ENCODE data around the gene DDC. TPM values are rescaled to one million over a fixed set of nuclear protein-coding genes. Genes with fewer than 3 reads are reported as not detected.

Gene DDC
- total and polyA plus RNA-seq, 2 donors (not counting 3 experiments of a cell fraction or from before 2014, with no cell fraction given), result not detected

- Histone ChIP-seq H3K27ac (ENCODE audit: insufficient read depth, low read depth, low read length) (no peak overlapping the region), H3K36me3 (ENCODE audit: control insufficient read depth in 2 of 2, extremely low read depth in 1 of 2, insufficient read depth in 2 of 2, low read length in 2 of 2) (peaks cover 20 to 53% of the 10 kb centered on the region in 2 experiments), H3K9me3 (replicated peaks; ENCODE audit: control insufficient read depth, insufficient read depth, low read length) (no peaks in the 10 kb centered on the region), H2AFZ (ENCODE audit: low read depth, low read length) (no peak overlapping the region), H3K27me3 (ENCODE audit: control insufficient read depth in 2 of 2, insufficient read depth in 2 of 2, low read length in 2 of 2) (no peaks in the 10 kb centered on the region), H3K9me1 (replicated peaks; ENCODE audit: control insufficient read depth, extremely low read depth, insufficient read depth, low read length) (no peaks in the 10 kb centered on the region), H3K9ac (replicated peaks; ENCODE audit: extremely low read depth, insufficient read depth, low read length) (no peak overlapping the region), H4K20me1 (replicated peaks; ENCODE audit: control insufficient read depth, extremely low read depth, insufficient read depth, low read length) (no peaks in the 10 kb centered on the region), H3K4me1 (ENCODE audit: control insufficient read depth, extremely low read depth, insufficient read depth, low read length) (peaks cover 3% of the 10 kb centered on the region), H3K4me2 (ENCODE audit: insufficient read depth, low read length) (no peak overlapping the region), H3K79me2 (ENCODE audit: control insufficient read depth, insufficient read depth, low read length) (no peaks in the 10 kb centered on the region), H3K4me3 (replicated peaks in 1 of 3; ENCODE audit: insufficient read depth in 1 of 3, low read depth in 1 of 3, low read length in 3 of 3) (no peak overlapping the region)
- peak; percentile 47 to 55 for TF ChIP-seq CTCF (IDR thresholded peaks at IDR 0.05; ENCODE audit: extremely low read depth in 1 of 2, insufficient read depth in 1 of 2, low read depth in 1 of 2, low read length in 2 of 2)
- TF ChIP-seq GATA2 (IDR thresholded peaks at IDR 0.05; ENCODE audit: insufficient read depth, insufficient read length, low read depth, low read length), result no peak
- FAIRE-seq (peak; percentile 72), DNase-seq (ENCODE audit: low read depth, low spot score) (peak; percentile 29)
- CTCF ChIA-PET, result interaction anchor here (0.6 to 3.0 kb wide), 9 partner anchors 34 to 565 kb away, joined by 3 to 15 read pairs (median 4); no protein-coding TSS in a partner anchor
- dilution Hi-C loops (cut with MboI; ENCODE audit: extremely low pct_ligation_motif_present, low sequenced_read_pairs) (no loop called here), intact Hi-C loops (cut with micrococcal nuclease) (loop anchor here (5.0 kb wide), 1 partner anchor 547 kb away; no protein-coding TSS in a partner anchor)
- BruUV-seq (replicated peaks), result no TSS peak
- POLR2A ChIA-PET, result no interaction called here
Observed at GRCh38 chr7:50595491-50596102, 30.4 kb upstream of the DDC start.

GRCh38 chr7:50594734-50595485, 29.7 kb upstream of the DDC start:
- dilution Hi-C loops (cut with MboI; ENCODE audit: extremely low pct_ligation_motif_present, low sequenced_read_pairs), result no loop called here
- no TSS peak for BruUV-seq (replicated peaks)
- intact Hi-C loops (cut with micrococcal nuclease), result loop anchor here (5.0 kb wide), 1 partner anchor 547 kb away; no protein-coding TSS in a partner anchor
- Histone ChIP-seq H3K4me1 (ENCODE audit: control insufficient read depth, extremely low read depth, insufficient read depth, low read length) (peaks cover 3% of the 10 kb centered on the region), H3K4me2 (ENCODE audit: insufficient read depth, low read length) (no peak overlapping the region), H2AFZ (ENCODE audit: low read depth, low read length) (no peak overlapping the region), H3K27ac (ENCODE audit: insufficient read depth, low read depth, low read length) (no peak overlapping the region), H3K4me3 (replicated peaks in 1 of 3; ENCODE audit: insufficient read depth in 1 of 3, low read depth in 1 of 3, low read length in 3 of 3) (no peak overlapping the region), H3K79me2 (ENCODE audit: control insufficient read depth, insufficient read depth, low read length) (no peaks in the 10 kb centered on the region), H3K36me3 (ENCODE audit: control insufficient read depth in 2 of 2, extremely low read depth in 1 of 2, insufficient read depth in 2 of 2, low read length in 2 of 2) (peaks cover 20 to 52% of the 10 kb centered on the region in 2 experiments), H3K9ac (replicated peaks; ENCODE audit: extremely low read depth, insufficient read depth, low read length) (no peak overlapping the region), H3K9me3 (replicated peaks; ENCODE audit: control insufficient read depth, insufficient read depth, low read length) (no peaks in the 10 kb centered on the region), H3K9me1 (replicated peaks; ENCODE audit: control insufficient read depth, extremely low read depth, insufficient read depth, low read length) (no peaks in the 10 kb centered on the region), H4K20me1 (replicated peaks; ENCODE audit: control insufficient read depth, extremely low read depth, insufficient read depth, low read length) (no peaks in the 10 kb centered on the region), H3K27me3 (ENCODE audit: control insufficient read depth in 2 of 2, insufficient read depth in 2 of 2, low read length in 2 of 2) (no peaks in the 10 kb centered on the region)
- POLR2A ChIA-PET, result no interaction called here
- FAIRE-seq, result peak; percentile 8
- TF ChIP-seq MYC (IDR thresholded peaks at IDR 0.05; ENCODE audit: low read depth, low read length) (no peak), CTCF (IDR thresholded peaks at IDR 0.05; ENCODE audit: extremely low read depth in 1 of 2, insufficient read depth in 1 of 2, low read depth in 1 of 2, low read length in 2 of 2) (no peak), FOS (IDR thresholded peaks at IDR 0.05; ENCODE audit: borderline replicate concordance, insufficient read depth, low read length) (no peak), JUN (IDR thresholded peaks at IDR 0.05; ENCODE audit: borderline replicate concordance, insufficient read depth, insufficient read length, low read depth) (no peak), GATA2 (IDR thresholded peaks at IDR 0.05; ENCODE audit: insufficient read depth, insufficient read length, low read depth, low read length) (no peak), MAX (IDR thresholded peaks at IDR 0.05; ENCODE audit: insufficient read depth, insufficient read length) (no peak), EZH2 (IDR thresholded peaks at IDR 0.05; ENCODE audit: borderline replicate concordance, low read depth, low read length, severe bottlenecking) (no peak), POLR2AphosphoS5 (IDR thresholded peaks at IDR 0.05; ENCODE audit: insufficient read depth, low read depth, low read length) (no peak), POLR2A (IDR thresholded peaks at IDR 0.05; ENCODE audit: low read depth, low read length) (no peak)
- CTCF ChIA-PET, result interaction anchor here (1.0 to 3.0 kb wide), 4 partner anchors 34 to 546 kb away, joined by 3 to 15 read pairs (median 7); no protein-coding TSS in a partner anchor
- no peak for DNase-seq (ENCODE audit: low read depth, low spot score)
